HepG2 (cell line): ENCODE measurements around the gene COQ9. TPM values are rescaled to one million over a fixed set of nuclear protein-coding genes. Genes with fewer than 3 reads are reported as not detected.

Experiments used
- IKZF4 ChIP-seq: sonication (generic); formaldehyde crosslinking; IDR thresholded peaks from 2 replicates; pipeline ENCODE4 v1.5.1; 2020; ENCODE audit warnings: borderline replicate concordance, mild to moderate bottlenecking, low read depth, missing genetic modification reagents; ENCODE audit errors: not compliant biosample characterization
- MAZ ChIP-seq, 2 experiments: sonication (generic) in 1 of 2; formaldehyde crosslinking in 1 of 2; IDR thresholded peaks; 2 replicates each; pipeline versions ENCODE4 v1.5.0 to v1.6.1; 2012 to 2020; ENCODE audit warnings: low read depth in 2 of 2, mild to moderate bottlenecking in 2 of 2, borderline replicate concordance in 1 of 2, improper control_type of control experiment in 1 of 2, low read length in 1 of 2, missing genetic modification reagents in 1 of 2, moderate library complexity in 1 of 2
- NKX3-1 ChIP-seq: sonication (generic); formaldehyde crosslinking; IDR thresholded peaks from 2 replicates; pipeline ENCODE4 v1.5.0; 2020; ENCODE audit warnings: missing genetic modification reagents
- ONECUT2 ChIP-seq: sonication (generic); formaldehyde crosslinking; IDR thresholded peaks from 2 replicates; pipeline ENCODE4 v1.4.0; 2020; ENCODE audit warnings: missing genetic modification reagents
- POGZ ChIP-seq: sonication (generic); formaldehyde crosslinking; IDR thresholded peaks from 2 replicates; pipeline ENCODE4 v1.4.0; 2020; ENCODE audit warnings: mild to moderate bottlenecking, missing genetic modification reagents
- SALL1 ChIP-seq: sonication (generic); formaldehyde crosslinking; IDR thresholded peaks from 2 replicates; pipeline ENCODE4 v1.8.0; 2022; ENCODE audit warnings: mild to moderate bottlenecking, missing genetic modification reagents
- SP1 ChIP-seq, 2 experiments: fragments of 450-650 bp in 1 of 2; sonication (generic) in 1 of 2; formaldehyde crosslinking in 1 of 2; IDR thresholded peaks; 2 replicates each; pipeline versions ENCODE4 v1.4.0 to v1.6.1; 2016 to 2020; ENCODE audit warnings: missing genetic modification reagents in 1 of 2
- ZBTB38 ChIP-seq: sonication (generic); formaldehyde crosslinking; IDR thresholded peaks from 2 replicates; pipeline ENCODE4 v1.5.1; 2020; ENCODE audit warnings: mild to moderate bottlenecking, missing genetic modification reagents
- ZEB1 ChIP-seq: IDR thresholded peaks from 2 replicates; pipeline ENCODE4 v1.6.1; 2012; ENCODE audit warnings: mild to moderate bottlenecking, low read depth, inconsistent platforms; ENCODE audit not compliant: insufficient replicate concordance
- ZFX ChIP-seq: sonication (generic); formaldehyde crosslinking; IDR thresholded peaks from 2 replicates; pipeline ENCODE4 v1.4.0; 2020; ENCODE audit warnings: mild to moderate bottlenecking, low read depth, missing genetic modification reagents, moderate library complexity
- ZNF136 ChIP-seq: sonication (generic); formaldehyde crosslinking; IDR thresholded peaks from 2 replicates; pipeline ENCODE4 v1.8.1; 2022; ENCODE audit warnings: low read depth, mild to moderate bottlenecking, moderate library complexity, missing genetic modification reagents
- ZNF263 ChIP-seq: sonication (generic); formaldehyde crosslinking; IDR thresholded peaks from 2 replicates; pipeline ENCODE4 v1.4.0; 2020; ENCODE audit warnings: missing genetic modification reagents
- ZNF326 ChIP-seq: sonication (generic); formaldehyde crosslinking; IDR thresholded peaks from 2 replicates; pipeline ENCODE4 v1.4.0; 2020; ENCODE audit warnings: missing genetic modification reagents, borderline replicate concordance
- ZNF878 ChIP-seq: sonication (generic); formaldehyde crosslinking; IDR thresholded peaks from 2 replicates; pipeline ENCODE4 v1.8.1; 2023; ENCODE audit warnings: mild to moderate bottlenecking, missing genetic modification reagents, moderate library complexity
- polyA plus RNA-seq, 8 experiments: library from polyadenylated mRNA; depleted of rRNA in 3 of 8; stranded (reverse) in 7 of 8; unstranded in 1 of 8; fragments of >200 nt; fragmentation: Illumina TruSeq in 4 of 8; extraction: Trizol in 4 of 8; gene quantifications; 2 replicates each; pipeline versions ENCODE4 v1.2.1 to v1.2.3, GENCODE V29; 2011 to 2016; ENCODE audit warnings: low read depth in 4 of 8, missing spikeins in 1 of 8, mixed read lengths in 1 of 8; ENCODE audit not compliant: insufficient read depth in 1 of 8
- total RNA-seq, 5 experiments: library from RNA; depleted of rRNA; stranded (reverse); fragments of >200 nt; fragmentation: Illumina TruSeq; extraction: Trizol; gene quantifications; 2 replicates each; pipeline ENCODE4 v1.2.3, GENCODE V29; 2016; ENCODE audit warnings: low read depth in 1 of 5
- TF ChIP-seq, protein P1 (sequence below): sonication (generic); formaldehyde crosslinking; IDR thresholded peaks from 2 replicates; pipeline ENCODE4 v1.4.0; 2020; ENCODE audit warnings: mild to moderate bottlenecking, missing genetic modification reagents, borderline replicate concordance
- TF ChIP-seq, protein P2 (sequence below): sonication (generic); formaldehyde crosslinking; IDR thresholded peaks from 2 replicates; pipeline ENCODE4 v1.5.0; 2020; ENCODE audit warnings: missing genetic modification reagents
- TF ChIP-seq, protein P3 (sequence below): sonication (generic); formaldehyde crosslinking; IDR thresholded peaks from 2 replicates; pipeline ENCODE4 v1.4.0; 2020; ENCODE audit warnings: mild to moderate bottlenecking, missing genetic modification reagents

The COQ9 gene
- total and polyA plus RNA-seq, 2 of the 13 experiments (the other 11 are each of a cell fraction or from before 2014, with no cell fraction given): 57.5 to 108 TPM

DNA sequence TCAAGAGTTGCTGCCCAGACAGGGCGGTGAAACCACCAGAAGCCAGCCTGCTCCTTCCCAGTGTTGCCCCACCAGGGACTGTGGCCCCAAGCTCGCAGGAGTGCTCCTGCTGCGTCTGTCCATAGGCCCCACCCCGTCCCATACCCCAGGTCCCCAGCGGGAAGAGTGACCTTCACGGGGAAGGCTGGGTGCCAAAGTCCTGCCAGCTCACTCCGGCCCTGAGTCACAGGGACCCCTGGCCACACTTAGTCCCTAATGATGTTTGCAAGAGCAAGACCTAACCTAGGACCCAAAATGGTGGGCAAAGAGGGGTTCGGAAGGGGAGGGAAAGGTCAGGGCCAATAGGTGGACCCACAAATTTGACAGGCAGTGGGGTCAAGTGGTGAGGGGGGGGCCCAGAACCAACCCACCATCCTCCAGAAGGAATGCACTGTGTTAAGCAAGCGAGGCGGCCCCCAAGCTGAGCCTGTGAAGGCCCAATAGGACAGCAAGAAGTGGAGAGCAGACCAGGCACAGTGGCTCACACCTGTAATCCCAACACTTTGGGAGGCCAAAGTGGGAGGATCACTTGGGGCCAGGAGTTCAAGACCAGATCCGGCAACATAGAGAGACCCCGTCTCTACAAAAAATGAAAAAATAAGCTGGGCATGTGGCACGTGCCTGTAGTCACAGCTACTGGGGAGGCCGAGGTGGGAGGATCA, 35.7 kb downstream of the COQ9 start (continued):
- TF ChIP-seq ZNF326 (CRISPR knock-in tag): no peak
- TF ChIP-seq, protein P1, sequence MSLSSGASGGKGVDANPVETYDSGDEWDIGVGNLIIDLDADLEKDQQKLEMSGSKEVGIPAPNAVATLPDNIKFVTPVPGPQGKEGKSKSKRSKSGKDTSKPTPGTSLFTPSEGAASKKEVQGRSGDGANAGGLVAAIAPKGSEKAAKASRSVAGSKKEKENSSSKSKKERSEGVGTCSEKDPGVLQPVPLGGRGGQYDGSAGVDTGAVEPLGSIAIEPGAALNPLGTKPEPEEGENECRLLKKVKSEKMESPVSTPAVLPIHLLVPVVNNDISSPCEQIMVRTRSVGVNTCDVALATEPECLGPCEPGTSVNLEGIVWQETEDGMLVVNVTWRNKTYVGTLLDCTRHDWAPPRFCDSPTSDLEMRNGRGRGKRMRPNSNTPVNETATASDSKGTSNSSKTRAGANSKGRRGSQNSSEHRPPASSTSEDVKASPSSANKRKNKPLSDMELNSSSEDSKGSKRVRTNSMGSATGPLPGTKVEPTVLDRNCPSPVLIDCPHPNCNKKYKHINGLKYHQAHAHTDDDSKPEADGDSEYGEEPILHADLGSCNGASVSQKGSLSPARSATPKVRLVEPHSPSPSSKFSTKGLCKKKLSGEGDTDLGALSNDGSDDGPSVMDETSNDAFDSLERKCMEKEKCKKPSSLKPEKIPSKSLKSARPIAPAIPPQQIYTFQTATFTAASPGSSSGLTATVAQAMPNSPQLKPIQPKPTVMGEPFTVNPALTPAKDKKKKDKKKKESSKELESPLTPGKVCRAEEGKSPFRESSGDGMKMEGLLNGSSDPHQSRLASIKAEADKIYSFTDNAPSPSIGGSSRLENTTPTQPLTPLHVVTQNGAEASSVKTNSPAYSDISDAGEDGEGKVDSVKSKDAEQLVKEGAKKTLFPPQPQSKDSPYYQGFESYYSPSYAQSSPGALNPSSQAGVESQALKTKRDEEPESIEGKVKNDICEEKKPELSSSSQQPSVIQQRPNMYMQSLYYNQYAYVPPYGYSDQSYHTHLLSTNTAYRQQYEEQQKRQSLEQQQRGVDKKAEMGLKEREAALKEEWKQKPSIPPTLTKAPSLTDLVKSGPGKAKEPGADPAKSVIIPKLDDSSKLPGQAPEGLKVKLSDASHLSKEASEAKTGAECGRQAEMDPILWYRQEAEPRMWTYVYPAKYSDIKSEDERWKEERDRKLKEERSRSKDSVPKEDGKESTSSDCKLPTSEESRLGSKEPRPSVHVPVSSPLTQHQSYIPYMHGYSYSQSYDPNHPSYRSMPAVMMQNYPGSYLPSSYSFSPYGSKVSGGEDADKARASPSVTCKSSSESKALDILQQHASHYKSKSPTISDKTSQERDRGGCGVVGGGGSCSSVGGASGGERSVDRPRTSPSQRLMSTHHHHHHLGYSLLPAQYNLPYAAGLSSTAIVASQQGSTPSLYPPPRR: peak; percentile 97
- no peak for TF ChIP-seq IKZF4
- TF ChIP-seq NKX3-1 (CRISPR knock-in tag): peak; percentile 26; the same call in 1 of the 2 replicates
- peak; percentile 94 for TF ChIP-seq SALL1 (CRISPR knock-in tag)
- TF ChIP-seq ZNF136 (CRISPR knock-in tag): no peak
- peak; percentile 48; the same call in 1 of the 2 replicates for TF ChIP-seq ZBTB38
- TF ChIP-seq ONECUT2 (CRISPR knock-in tag): no peak
- 0 out of 2 replicates have a peak, but pooled peaks have one; percentile 61 for TF ChIP-seq ZNF878 (CRISPR knock-in tag)
- TF ChIP-seq, protein P2, sequence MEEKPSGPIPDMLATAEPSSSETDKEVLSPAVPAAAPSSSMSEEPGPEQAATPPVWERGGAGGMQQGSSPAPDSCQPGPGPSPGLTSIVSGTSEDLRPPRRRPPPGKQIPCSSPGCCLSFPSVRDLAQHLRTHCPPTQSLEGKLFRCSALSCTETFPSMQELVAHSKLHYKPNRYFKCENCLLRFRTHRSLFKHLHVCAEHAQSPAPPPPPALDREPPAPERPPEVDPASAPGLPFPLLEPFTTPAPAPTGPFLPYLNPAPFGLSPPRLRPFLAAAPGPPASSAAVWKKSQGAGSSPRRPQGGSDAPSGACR (CRISPR knock-in tag): peak; percentile 88; the same call in 1 of the 2 replicates
- TF ChIP-seq MAZ (IDR thresholded peaks at IDR 0.05; ENCODE audit: borderline replicate concordance, low read depth, low read length): peak; percentile 44; the same call in 1 of the 2 replicates
- peak; percentile 65; the same call in 1 of the 2 replicates for TF ChIP-seq MAZ (CRISPR knock-in tag; IDR thresholded peaks at IDR 0.05; ENCODE audit: low read depth)
- no peak for TF ChIP-seq SP1 (IDR thresholded peaks at IDR 0.05)
- TF ChIP-seq SP1 (CRISPR knock-in tag; IDR thresholded peaks at IDR 0.05): no peak
- TF ChIP-seq, protein P3, sequence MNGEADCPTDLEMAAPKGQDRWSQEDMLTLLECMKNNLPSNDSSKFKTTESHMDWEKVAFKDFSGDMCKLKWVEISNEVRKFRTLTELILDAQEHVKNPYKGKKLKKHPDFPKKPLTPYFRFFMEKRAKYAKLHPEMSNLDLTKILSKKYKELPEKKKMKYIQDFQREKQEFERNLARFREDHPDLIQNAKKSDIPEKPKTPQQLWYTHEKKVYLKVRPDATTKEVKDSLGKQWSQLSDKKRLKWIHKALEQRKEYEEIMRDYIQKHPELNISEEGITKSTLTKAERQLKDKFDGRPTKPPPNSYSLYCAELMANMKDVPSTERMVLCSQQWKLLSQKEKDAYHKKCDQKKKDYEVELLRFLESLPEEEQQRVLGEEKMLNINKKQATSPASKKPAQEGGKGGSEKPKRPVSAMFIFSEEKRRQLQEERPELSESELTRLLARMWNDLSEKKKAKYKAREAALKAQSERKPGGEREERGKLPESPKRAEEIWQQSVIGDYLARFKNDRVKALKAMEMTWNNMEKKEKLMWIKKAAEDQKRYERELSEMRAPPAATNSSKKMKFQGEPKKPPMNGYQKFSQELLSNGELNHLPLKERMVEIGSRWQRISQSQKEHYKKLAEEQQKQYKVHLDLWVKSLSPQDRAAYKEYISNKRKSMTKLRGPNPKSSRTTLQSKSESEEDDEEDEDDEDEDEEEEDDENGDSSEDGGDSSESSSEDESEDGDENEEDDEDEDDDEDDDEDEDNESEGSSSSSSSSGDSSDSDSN (CRISPR knock-in tag): peak; percentile 82
- peak; percentile 39; the same call in 1 of the 2 replicates for TF ChIP-seq POGZ (CRISPR knock-in tag)
- peak; percentile 78 for TF ChIP-seq ZFX (CRISPR knock-in tag)
- TF ChIP-seq ZNF263 (CRISPR knock-in tag): peak; percentile 97
- peak; percentile 79 for TF ChIP-seq ZEB1
